Endothelial cell of umbilical vein (primary cell): ENCODE measurements around the gene ZIC4. TPM values are rescaled to one million over a fixed set of nuclear protein-coding genes. Genes with fewer than 3 reads are reported as not detected.

Experiments
- BruUV-seq: library from RNA; stranded (reverse); fragments of 400-500 nt; replicated peaks from 2 replicates; lab custom pipeline; 2021; lab: Mats Ljungman, UMichigan
- CTCF ChIA-PET: fragments of 300-600, 350-600 bp; sonication (Branson Sonifier 250); formaldehyde crosslinking; loops from one replicate; lab custom pipeline; 2021; ENCODE audit warnings: antibody characterized with exemption, inconsistent platforms; lab: Charles Lee
- POLR2A ChIA-PET: fragments of 300-600, 350-600 bp; sonication (Branson Sonifier 250); formaldehyde crosslinking; loops from one replicate; lab custom pipeline; 2021; ENCODE audit warnings: antibody characterized with exemption, inconsistent platforms; lab: Charles Lee
- DNase-seq: peaks from one replicate; pipeline ENCODE4 v3.0.0-alpha.2; 2011; ENCODE audit warnings: low read depth, low spot score
- FAIRE-seq: peaks from 2 replicates; lab custom pipeline; 2011; peaks lifted over from hg19 to GRCh38; lab: Jason Lieb, UNC
- H2AFZ ChIP-seq: 2 replicates; pipeline ENCODE4 v1.6.0; 2012; ENCODE audit warnings: low read depth, low read length, control low read depth, inconsistent platforms
- H3K27ac ChIP-seq: 2 replicates; pipeline ENCODE4 v1.5.1; 2011; ENCODE audit warnings: low read depth, mild to moderate bottlenecking, control low read depth, low read length, moderate library complexity; ENCODE audit not compliant: insufficient read depth
- H3K27me3 ChIP-seq, 2 experiments: 2 replicates each; pipeline versions ENCODE4 v1.6.0 to v1.6.1; 2011; ENCODE audit warnings: low read length in 2 of 2, mixed read lengths in 1 of 2; ENCODE audit not compliant: control insufficient read depth in 2 of 2, insufficient read depth in 2 of 2
- H3K36me3 ChIP-seq, 2 experiments: 2 replicates in 1 of 2; 3 replicates in 1 of 2; pipeline ENCODE4 v1.5.1; 2011; ENCODE audit warnings: low read length in 2 of 2, mild to moderate bottlenecking in 1 of 2, moderate library complexity in 1 of 2; ENCODE audit not compliant: control insufficient read depth in 2 of 2, insufficient read depth in 2 of 2; ENCODE audit errors: extremely low read depth in 1 of 2
- H3K4me1 ChIP-seq: 3 replicates; pipeline ENCODE4 v1.5.1; 2011; ENCODE audit warnings: mild to moderate bottlenecking, low read length; ENCODE audit not compliant: control insufficient read depth, insufficient read depth; ENCODE audit errors: extremely low read depth
- H3K4me2 ChIP-seq: 2 replicates; pipeline ENCODE4 v1.6.1; 2011; ENCODE audit warnings: low read length, control low read depth, mixed read lengths; ENCODE audit not compliant: insufficient read depth
- H3K4me3 ChIP-seq, 3 experiments: fragments of 200-600 bp in 1 of 3; sonication (generic), shearing (Covaris generic) in 1 of 3; replicated peaks in 1 of 3; 2 replicates each; pipeline ENCODE4 v1.5.1; 2011 to 2016; ENCODE audit warnings: control low read depth in 3 of 3, low read length in 3 of 3, mild to moderate bottlenecking in 2 of 3, inconsistent platforms in 1 of 3, low read depth in 1 of 3, moderate library complexity in 1 of 3; ENCODE audit not compliant: insufficient read depth in 1 of 3
- H3K79me2 ChIP-seq: 2 replicates; pipeline ENCODE4 v1.6.0; 2012; ENCODE audit warnings: low read length, inconsistent platforms; ENCODE audit not compliant: control insufficient read depth, insufficient read depth
- H3K9ac ChIP-seq: replicated peaks from 2 replicates; pipeline ENCODE3; 2011; ENCODE audit warnings: low read length, control low read depth; ENCODE audit not compliant: insufficient read depth; ENCODE audit errors: extremely low read depth
- H3K9me1 ChIP-seq: replicated peaks from 3 replicates; pipeline ENCODE4 v1.6.0; 2011; ENCODE audit warnings: mild to moderate bottlenecking, low read length; ENCODE audit not compliant: control insufficient read depth, insufficient read depth; ENCODE audit errors: extremely low read depth
- H3K9me3 ChIP-seq: replicated peaks from 2 replicates; pipeline ENCODE4 v1.5.1; 2012; ENCODE audit warnings: low read length, inconsistent platforms; ENCODE audit not compliant: control insufficient read depth, insufficient read depth
- H4K20me1 ChIP-seq: replicated peaks from 2 replicates; pipeline ENCODE3; 2011; ENCODE audit warnings: mild to moderate bottlenecking, low read length; ENCODE audit not compliant: control insufficient read depth, insufficient read depth; ENCODE audit errors: extremely low read depth
- EZH2 ChIP-seq: IDR thresholded peaks from 2 replicates; pipeline ENCODE4 v1.6.1; 2012; ENCODE audit warnings: borderline replicate concordance, low read depth, mild to moderate bottlenecking, moderate library complexity, low read length, inconsistent platforms; ENCODE audit not compliant: severe bottlenecking
- GATA2 ChIP-seq: IDR thresholded peaks from 2 replicates; pipeline ENCODE4 v1.7.0; 2011; ENCODE audit warnings: low read depth, mild to moderate bottlenecking, moderate library complexity, mixed read lengths, low read length; ENCODE audit not compliant: insufficient read length, insufficient read depth
- POLR2A ChIP-seq: IDR thresholded peaks from 2 replicates; pipeline ENCODE4 v1.6.1; 2012; ENCODE audit warnings: low read depth, mild to moderate bottlenecking, control low read depth, low read length
- POLR2AphosphoS5 ChIP-seq: IDR thresholded peaks from 2 replicates; pipeline ENCODE4 v1.6.1; 2012; ENCODE audit warnings: low read depth, mild to moderate bottlenecking, control low read depth, low read length, moderate library complexity; ENCODE audit not compliant: insufficient read depth
- dilution Hi-C: fragments of 300-500 bp; cut with MboI; formaldehyde crosslinking; loops from one replicate; pipeline ENCODE4 v1.15.0; 2019; ENCODE audit warnings: low sequenced_read_pairs; ENCODE audit not compliant: extremely low pct_ligation_motif_present
- intact Hi-C: fragments of 100-400 bp; cut with micrococcal nuclease; formaldehyde crosslinking; loops from one replicate; pipeline ENCODE4 v1.10.0; 2022
- polyA plus RNA-seq, 4 experiments: library from polyadenylated mRNA; depleted of rRNA in 3 of 4; stranded (reverse) in 3 of 4; unstranded in 1 of 4; fragments of >200 nt; gene quantifications; 2 replicates each; pipeline versions ENCODE4 v1.2.1 to v1.2.3, GENCODE V29; 2011 to 2012; ENCODE audit warnings: missing spikeins in 1 of 4
- total RNA-seq: library from RNA; stranded (reverse); gene quantifications from 2 replicates; pipeline ENCODE4 v1.2.3, GENCODE V29; 2021
- TF ChIP-seq, protein P1 (sequence below), 2 donors: IDR thresholded peaks; 1 replicate in 1 of 2; 2 replicates in 1 of 2; pipeline ENCODE4 v1.5.1; 2011; ENCODE audit warnings: low read length in 2 of 2, mild to moderate bottlenecking in 2 of 2, moderate library complexity in 2 of 2, control low read depth in 1 of 2, inconsistent platforms in 1 of 2, low read depth in 1 of 2; ENCODE audit not compliant: insufficient read depth in 1 of 2; ENCODE audit errors: extremely low read depth in 1 of 2

Gene ZIC4
- total and polyA plus RNA-seq, 2 donors (not counting 3 experiments of a cell fraction or from before 2014, with no cell fraction given): not detected

GRCh38 chr3:147385059-147386012 lies 21.0 kb downstream of the ZIC4 start:
- intact Hi-C loops (loop anchor here (10.0 kb wide), 1 partner anchor 229 kb away; no protein-coding TSS in a partner anchor), dilution Hi-C loops (no loop called here)
- H3K27ac ChIP-seq: no peak overlapping the region
- ChIA-PET POLR2A (no interaction called here), CTCF (interaction anchor here (0.6 to 2.7 kb wide), 4 partner anchors 15 to 692 kb away, joined by 3 to 32 read pairs (median 3); no protein-coding TSS in a partner anchor)
- H3K4me3 ChIP-seq: no peak overlapping the region
- H3K79me2 ChIP-seq: no peaks in the 10 kb centered on the region
- FAIRE-seq: no peak
- no TSS peak for BruUV-seq
- TF ChIP-seq GATA2 (no peak), EZH2 (peak; percentile 50)
- peaks cover 91 to 99% of the 10 kb centered on the region in 2 experiments for H3K27me3 ChIP-seq
- DNase-seq: no peak
- no peaks in the 10 kb centered on the region for H3K4me1 ChIP-seq
- H2AFZ ChIP-seq: no peak overlapping the region
- H3K36me3 ChIP-seq: no peaks in the 10 kb centered on the region
- H3K9me3 ChIP-seq: no peaks in the 10 kb centered on the region
- H3K9me1 ChIP-seq: no peaks in the 10 kb centered on the region
- no peak overlapping the region for H3K9ac ChIP-seq
- no peak overlapping the region for H3K4me2 ChIP-seq
- H4K20me1 ChIP-seq: no peaks in the 10 kb centered on the region

GRCh38 chr3:147384210-147385058 lies 21.9 kb downstream of the ZIC4 start:
- peaks cover 91 to 99% of the 10 kb centered on the region in 2 experiments for H3K27me3 ChIP-seq
- no peak for FAIRE-seq
- H4K20me1 ChIP-seq: no peaks in the 10 kb centered on the region
- intact Hi-C loops: loop anchor here (10.0 kb wide), 1 partner anchor 230 kb away; no protein-coding TSS in a partner anchor
- no peaks in the 10 kb centered on the region for H3K79me2 ChIP-seq
- H3K9ac ChIP-seq: no peak overlapping the region
- POLR2A ChIA-PET: no interaction called here
- dilution Hi-C loops: no loop called here
- H3K4me3 ChIP-seq: no peak overlapping the region
- CTCF ChIA-PET: interaction anchor here (0.9 to 2.7 kb wide), 20 partner anchors 9 to 982 kb away, joined by 3 to 32 read pairs (median 4); no protein-coding TSS in a partner anchor
- no peaks in the 10 kb centered on the region for H3K4me1 ChIP-seq
- no peak for DNase-seq
- H3K4me2 ChIP-seq: no peak overlapping the region
- H3K27ac ChIP-seq: no peak overlapping the region
- no peak for TF ChIP-seq POLR2AphosphoS5
- TF ChIP-seq POLR2A: no peak
- peak; percentile 72 for TF ChIP-seq EZH2
- TF ChIP-seq, protein P1, sequence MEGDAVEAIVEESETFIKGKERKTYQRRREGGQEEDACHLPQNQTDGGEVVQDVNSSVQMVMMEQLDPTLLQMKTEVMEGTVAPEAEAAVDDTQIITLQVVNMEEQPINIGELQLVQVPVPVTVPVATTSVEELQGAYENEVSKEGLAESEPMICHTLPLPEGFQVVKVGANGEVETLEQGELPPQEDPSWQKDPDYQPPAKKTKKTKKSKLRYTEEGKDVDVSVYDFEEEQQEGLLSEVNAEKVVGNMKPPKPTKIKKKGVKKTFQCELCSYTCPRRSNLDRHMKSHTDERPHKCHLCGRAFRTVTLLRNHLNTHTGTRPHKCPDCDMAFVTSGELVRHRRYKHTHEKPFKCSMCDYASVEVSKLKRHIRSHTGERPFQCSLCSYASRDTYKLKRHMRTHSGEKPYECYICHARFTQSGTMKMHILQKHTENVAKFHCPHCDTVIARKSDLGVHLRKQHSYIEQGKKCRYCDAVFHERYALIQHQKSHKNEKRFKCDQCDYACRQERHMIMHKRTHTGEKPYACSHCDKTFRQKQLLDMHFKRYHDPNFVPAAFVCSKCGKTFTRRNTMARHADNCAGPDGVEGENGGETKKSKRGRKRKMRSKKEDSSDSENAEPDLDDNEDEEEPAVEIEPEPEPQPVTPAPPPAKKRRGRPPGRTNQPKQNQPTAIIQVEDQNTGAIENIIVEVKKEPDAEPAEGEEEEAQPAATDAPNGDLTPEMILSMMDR (IDR thresholded peaks at IDR 0.05; ENCODE audit: extremely low read depth in 1 of 2, insufficient read depth in 1 of 2, low read depth in 1 of 2, low read length in 2 of 2): peak; percentile 32 to 37
- no peaks in the 10 kb centered on the region for H3K9me1 ChIP-seq
- no peaks in the 10 kb centered on the region for H3K36me3 ChIP-seq
- no peaks in the 10 kb centered on the region for H3K9me3 ChIP-seq
- BruUV-seq: no TSS peak
- H2AFZ ChIP-seq: no peak overlapping the region
